CD4-positive, alpha-beta T cell (primary cell): ENCODE results near the gene USP35. TPM values are rescaled to one million over a fixed set of nuclear protein-coding genes. Genes with fewer than 3 reads are reported as not detected.

ENCODE experiments used
- ATAC-seq: fragments of 200-7000 bp; cut with Tn5 transposase; one replicate; pipeline ENCODE4 v1.10.0; 2022; ENCODE audit warnings: mild to moderate bottlenecking; ENCODE audit not compliant: poor library complexity
- CTCF ChIA-PET: fragments of 350-600 bp; sonication (Branson Sonifier 250); formaldehyde crosslinking; loops from one replicate; lab custom pipeline; 2021; ENCODE audit warnings: antibody characterized with exemption, inconsistent platforms; lab: Charles Lee
- POLR2A ChIA-PET: fragments of 350-600 bp; sonication (Branson Sonifier 250); formaldehyde crosslinking; loops from one replicate; lab custom pipeline; 2021; ENCODE audit warnings: antibody characterized with exemption, inconsistent platforms; lab: Charles Lee
- DNase-seq, 14 experiments: peaks; one replicate each; pipeline ENCODE4 v3.0.0-alpha.2; 2013 to 2020; ENCODE audit warnings: mixed read lengths in 2 of 14
- H3K27ac ChIP-seq, 2 donors: one replicate each; pipeline versions ENCODE4 v1.5.1 to v1.7.0; 2013; ENCODE audit warnings: low read length in 2 of 2, low read depth in 1 of 2, mild to moderate bottlenecking in 1 of 2
- H3K27me3 ChIP-seq, 2 experiments: 1 replicate in 1 of 2; 2 replicates in 1 of 2; pipeline versions ENCODE4 v1.6.1 to v1.7.0; 2013; ENCODE audit warnings: low read length in 2 of 2, control low read depth in 1 of 2, mild to moderate bottlenecking in 1 of 2, moderate library complexity in 1 of 2; ENCODE audit not compliant: insufficient read depth in 2 of 2, control insufficient read depth in 1 of 2
- H3K36me3 ChIP-seq: one replicate; pipeline ENCODE4 v1.6.1; 2013; ENCODE audit warnings: low read length, control low read depth; ENCODE audit not compliant: insufficient read depth
- H3K4me1 ChIP-seq: one replicate; pipeline ENCODE4 v1.6.1; 2013; ENCODE audit warnings: low read length, control low read depth; ENCODE audit not compliant: insufficient read depth
- H3K4me3 ChIP-seq: one replicate; pipeline ENCODE4 v1.5.1; 2013; ENCODE audit warnings: mild to moderate bottlenecking, low read length, moderate library complexity
- H3K9me3 ChIP-seq, 2 experiments: 1 replicate in 1 of 2; 2 replicates in 1 of 2; pipeline versions ENCODE4 v1.6.1 to v1.7.0; 2013; ENCODE audit warnings: low read length in 2 of 2, mild to moderate bottlenecking in 2 of 2, control low read depth in 1 of 2, moderate library complexity in 1 of 2; ENCODE audit not compliant: control insufficient read depth in 1 of 2, insufficient read depth in 1 of 2
- H3K27ac Mint-ChIP-seq: one replicate; pipeline ENCODE4 v1.8.0; 2020; ENCODE audit warnings: mixed read lengths
- H3K27me3 Mint-ChIP-seq: one replicate; pipeline ENCODE4 v1.8.0; 2021; ENCODE audit warnings: mixed read lengths
- H3K36me3 Mint-ChIP-seq: one replicate; pipeline ENCODE4 v1.8.0; 2021; ENCODE audit warnings: low read depth, mixed read lengths
- H3K4me1 Mint-ChIP-seq: one replicate; pipeline ENCODE4 v1.8.0; 2021; ENCODE audit warnings: low read depth, mixed read lengths
- H3K4me3 Mint-ChIP-seq: one replicate; pipeline ENCODE4 v1.8.0; 2020; ENCODE audit warnings: mild to moderate bottlenecking, mixed read lengths
- H3K9me3 Mint-ChIP-seq: one replicate; pipeline ENCODE4 v1.8.0; 2020; ENCODE audit warnings: mixed read lengths
- CTCF ChIP-seq: fragments of 200-600 bp; IDR thresholded peaks from one replicate; pipeline ENCODE4 v1.8.0; 2022; ENCODE audit warnings: antibody characterized with exemption, mild to moderate bottlenecking
- intact Hi-C, 2 experiments: fragments of 100-400 bp; cut with DNase I in 1 of 2; cut with micrococcal nuclease in 1 of 2; formaldehyde crosslinking; loops; one replicate each; pipeline versions ENCODE4 v1.15.1 to v1.9.0; 2023 to 2025; cut with DNase I, micrococcal nuclease
- total RNA-seq, 174 experiments: library from RNA in 2 of 174; stranded (reverse) in 2 of 174; gene quantifications; one replicate each; pipeline ENCODE4 v1.2.3 and lab custom pipeline; 2021 to 2026

Gene USP35
- total RNA-seq, 2 experiments from 2014 or later, result 29.2 to 33.1 TPM

- Histone ChIP-seq H3K27me3 (no peaks in the 10 kb centered on the region), H3K4me1 (no peaks in the 10 kb centered on the region), H3K4me3 (no peak overlapping the region), H3K36me3 (no peaks in the 10 kb centered on the region), H3K9me3 (no peaks in the 10 kb centered on the region), H3K27ac (no peak overlapping the region)
- intact Hi-C loops, result no loop called here
- no peaks in the 10 kb centered on the region for H3K36me3 Mint-ChIP-seq
- POLR2A ChIA-PET, result no interaction called here
- no peaks in the 10 kb centered on the region for H3K9me3 Mint-ChIP-seq
- no peak for ATAC-seq
- CTCF ChIA-PET, result no interaction called here
- no peak for DNase-seq
- no peak for TF ChIP-seq CTCF
- H3K4me1 Mint-ChIP-seq, result no peaks in the 10 kb centered on the region
- H3K4me3 Mint-ChIP-seq, result no peak overlapping the region
- H3K27ac Mint-ChIP-seq, result no peak overlapping the region
- H3K27me3 Mint-ChIP-seq, result no peaks in the 10 kb centered on the region
Observed at GRCh38 chr11:78255919-78256318, 67.2 kb downstream of the USP35 start.

GRCh38 chr11:78256962-78257361, 68.2 kb downstream of the USP35 start:
- H3K4me3 ChIP-seq, result no peak overlapping the region
- no peak for TF ChIP-seq CTCF
- no peak for DNase-seq
- H3K9me3 ChIP-seq, result no peaks in the 10 kb centered on the region
- no peaks in the 10 kb centered on the region for H3K36me3 ChIP-seq
- intact Hi-C loops, result no loop called here
- Mint-ChIP-seq H3K27ac (no peak overlapping the region), H3K27me3 (no peaks in the 10 kb centered on the region), H3K36me3 (no peaks in the 10 kb centered on the region), H3K4me1 (no peaks in the 10 kb centered on the region), H3K4me3 (no peak overlapping the region), H3K9me3 (no peaks in the 10 kb centered on the region)
- ChIA-PET POLR2A (no interaction called here), CTCF (interaction anchor here (1.0 kb wide), 1 partner anchor 79 kb away, joined by 3 read pairs; no protein-coding TSS in a partner anchor)
- ATAC-seq, result no peak
- H3K27ac ChIP-seq, result no peak overlapping the region
- no peaks in the 10 kb centered on the region for H3K27me3 ChIP-seq
- H3K4me1 ChIP-seq, result no peaks in the 10 kb centered on the region

GRCh38 chr11:78257654-78258053, 68.9 kb downstream of the USP35 start:
- TF ChIP-seq CTCF, result no peak
- Mint-ChIP-seq H3K27ac (no peak overlapping the region), H3K4me3 (no peak overlapping the region), H3K27me3 (no peaks in the 10 kb centered on the region), H3K9me3 (no peaks in the 10 kb centered on the region), H3K4me1 (no peaks in the 10 kb centered on the region), H3K36me3 (no peaks in the 10 kb centered on the region)
- no peak for DNase-seq
- ChIA-PET POLR2A (no interaction called here), CTCF (interaction anchor here (1.0 kb wide), 1 partner anchor 80 kb away, joined by 3 read pairs; no protein-coding TSS in a partner anchor)
- no peak overlapping the region for H3K4me3 ChIP-seq
- ATAC-seq, result no peak
- no peaks in the 10 kb centered on the region for H3K4me1 ChIP-seq
- no peaks in the 10 kb centered on the region for H3K36me3 ChIP-seq
- no peak overlapping the region for H3K27ac ChIP-seq
- no peaks in the 10 kb centered on the region for H3K9me3 ChIP-seq
- intact Hi-C loops, result no loop called here
- H3K27me3 ChIP-seq, result no peaks in the 10 kb centered on the region
